Liver (tissue), 3 donors: ENCODE data around the gene SLC24A3.

Experiments
- FOXA1 ChIP-seq: IDR thresholded peaks from 2 replicates; pipeline ENCODE4 v1.6.1; 2016; ENCODE audit warnings: antibody characterized with exemption
- GABPA ChIP-seq, 2 donors: IDR thresholded peaks in 1 of 2; conservative IDR thresholded peaks in 1 of 2; 2 replicates each; pipeline ENCODE4 v1.6.1; 2016; ENCODE audit warnings: antibody characterized with exemption in 2 of 2, mild to moderate bottlenecking in 1 of 2, moderate library complexity in 1 of 2
- HNF4G ChIP-seq: IDR thresholded peaks from 2 replicates; pipeline ENCODE4 v1.6.1; 2016; ENCODE audit warnings: antibody characterized with exemption
- RAD21 ChIP-seq, 2 donors: IDR thresholded peaks; 2 replicates each; pipeline ENCODE4 v1.6.1; 2016; ENCODE audit warnings: antibody characterized with exemption in 2 of 2, mild to moderate bottlenecking in 2 of 2
- RXRA ChIP-seq, 2 donors: IDR thresholded peaks; 2 replicates each; pipeline ENCODE4 v1.6.1; 2017 to 2018; ENCODE audit warnings: antibody characterized with exemption in 2 of 2, mild to moderate bottlenecking in 1 of 2
- SP1 ChIP-seq: IDR thresholded peaks from 2 replicates; pipeline ENCODE4 v1.6.1; 2018; ENCODE audit warnings: antibody characterized with exemption, mild to moderate bottlenecking
- TAF1 ChIP-seq: conservative IDR thresholded peaks from 2 replicates; pipeline ENCODE4 v1.6.1; 2016; ENCODE audit warnings: antibody characterized with exemption, mild to moderate bottlenecking
- YY1 ChIP-seq: IDR thresholded peaks from 2 replicates; pipeline ENCODE4 v1.6.1; 2016; ENCODE audit warnings: antibody characterized with exemption, mild to moderate bottlenecking
- TF ChIP-seq, protein P1 (sequence below): fragments of 150-350 bp; IDR thresholded peaks from 2 replicates; pipeline ENCODE4 v1.5.1; 2017; ENCODE audit warnings: improper control_type of control experiment, low read depth, low read length; ENCODE audit not compliant: missing input control
- TF ChIP-seq, protein P2 (sequence below): IDR thresholded peaks from 2 replicates; pipeline ENCODE4 v1.6.1; 2016; ENCODE audit warnings: antibody characterized with exemption
- TF ChIP-seq, protein P3 (sequence below): IDR thresholded peaks from 2 replicates; pipeline ENCODE4 v1.6.1; 2016; ENCODE audit warnings: antibody characterized with exemption
- TF ChIP-seq, protein P4 (sequence below): IDR thresholded peaks from 2 replicates; pipeline ENCODE4 v1.6.1; 2016; ENCODE audit warnings: antibody characterized with exemption
- TF ChIP-seq, protein P5 (sequence below): IDR thresholded peaks from 2 replicates; pipeline ENCODE4 v1.6.1; 2016; ENCODE audit warnings: antibody characterized with exemption, mild to moderate bottlenecking
- donor health status: healthy.
- donor health status: healthy.

DNA sequence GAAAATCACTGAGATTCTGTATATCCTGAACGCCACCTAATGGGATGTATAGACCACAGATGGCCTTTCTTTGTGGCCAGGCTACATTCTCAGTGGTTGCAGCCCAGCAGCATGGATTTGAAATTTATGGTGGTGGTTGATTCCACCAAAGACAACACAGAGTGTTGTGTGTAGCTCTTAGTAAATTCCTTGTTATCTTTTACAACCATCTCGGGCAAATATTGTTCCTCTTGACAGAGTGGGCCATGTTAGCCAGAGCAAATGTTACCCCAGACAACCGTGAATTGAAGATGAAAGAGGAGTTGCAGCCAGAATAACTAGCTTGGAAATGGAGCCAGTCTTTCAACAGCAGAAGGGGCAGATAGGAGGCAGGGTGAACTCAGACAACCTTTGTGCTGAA, 39.5 kb downstream of the SLC24A3 start:
- TF ChIP-seq, protein P1, sequence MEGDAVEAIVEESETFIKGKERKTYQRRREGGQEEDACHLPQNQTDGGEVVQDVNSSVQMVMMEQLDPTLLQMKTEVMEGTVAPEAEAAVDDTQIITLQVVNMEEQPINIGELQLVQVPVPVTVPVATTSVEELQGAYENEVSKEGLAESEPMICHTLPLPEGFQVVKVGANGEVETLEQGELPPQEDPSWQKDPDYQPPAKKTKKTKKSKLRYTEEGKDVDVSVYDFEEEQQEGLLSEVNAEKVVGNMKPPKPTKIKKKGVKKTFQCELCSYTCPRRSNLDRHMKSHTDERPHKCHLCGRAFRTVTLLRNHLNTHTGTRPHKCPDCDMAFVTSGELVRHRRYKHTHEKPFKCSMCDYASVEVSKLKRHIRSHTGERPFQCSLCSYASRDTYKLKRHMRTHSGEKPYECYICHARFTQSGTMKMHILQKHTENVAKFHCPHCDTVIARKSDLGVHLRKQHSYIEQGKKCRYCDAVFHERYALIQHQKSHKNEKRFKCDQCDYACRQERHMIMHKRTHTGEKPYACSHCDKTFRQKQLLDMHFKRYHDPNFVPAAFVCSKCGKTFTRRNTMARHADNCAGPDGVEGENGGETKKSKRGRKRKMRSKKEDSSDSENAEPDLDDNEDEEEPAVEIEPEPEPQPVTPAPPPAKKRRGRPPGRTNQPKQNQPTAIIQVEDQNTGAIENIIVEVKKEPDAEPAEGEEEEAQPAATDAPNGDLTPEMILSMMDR = no peak
- TF ChIP-seq RAD21 (IDR thresholded peaks at IDR 0.05) (no peak), TAF1 (no peak), FOXA1 (no peak), HNF4G (no peak), YY1 (no peak), GABPA (IDR thresholded peaks at IDR 0.05 in 1 of 2, conservative IDR thresholded peaks at IDR 0.05 in 1 of 2) (no peak), RXRA (IDR thresholded peaks at IDR 0.05) (no peak), SP1 (no peak)
- TF ChIP-seq, protein P2, sequence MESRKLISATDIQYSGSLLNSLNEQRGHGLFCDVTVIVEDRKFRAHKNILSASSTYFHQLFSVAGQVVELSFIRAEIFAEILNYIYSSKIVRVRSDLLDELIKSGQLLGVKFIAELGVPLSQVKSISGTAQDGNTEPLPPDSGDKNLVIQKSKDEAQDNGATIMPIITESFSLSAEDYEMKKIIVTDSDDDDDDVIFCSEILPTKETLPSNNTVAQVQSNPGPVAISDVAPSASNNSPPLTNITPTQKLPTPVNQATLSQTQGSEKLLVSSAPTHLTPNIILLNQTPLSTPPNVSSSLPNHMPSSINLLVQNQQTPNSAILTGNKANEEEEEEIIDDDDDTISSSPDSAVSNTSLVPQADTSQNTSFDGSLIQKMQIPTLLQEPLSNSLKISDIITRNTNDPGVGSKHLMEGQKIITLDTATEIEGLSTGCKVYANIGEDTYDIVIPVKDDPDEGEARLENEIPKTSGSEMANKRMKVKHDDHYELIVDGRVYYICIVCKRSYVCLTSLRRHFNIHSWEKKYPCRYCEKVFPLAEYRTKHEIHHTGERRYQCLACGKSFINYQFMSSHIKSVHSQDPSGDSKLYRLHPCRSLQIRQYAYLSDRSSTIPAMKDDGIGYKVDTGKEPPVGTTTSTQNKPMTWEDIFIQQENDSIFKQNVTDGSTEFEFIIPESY = no peak
- TF ChIP-seq, protein P3, sequence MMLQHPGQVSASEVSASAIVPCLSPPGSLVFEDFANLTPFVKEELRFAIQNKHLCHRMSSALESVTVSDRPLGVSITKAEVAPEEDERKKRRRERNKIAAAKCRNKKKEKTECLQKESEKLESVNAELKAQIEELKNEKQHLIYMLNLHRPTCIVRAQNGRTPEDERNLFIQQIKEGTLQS = no peak
- TF ChIP-seq, protein P4, sequence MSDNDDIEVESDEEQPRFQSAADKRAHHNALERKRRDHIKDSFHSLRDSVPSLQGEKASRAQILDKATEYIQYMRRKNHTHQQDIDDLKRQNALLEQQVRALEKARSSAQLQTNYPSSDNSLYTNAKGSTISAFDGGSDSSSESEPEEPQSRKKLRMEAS = no peak
- TF ChIP-seq, protein P5, sequence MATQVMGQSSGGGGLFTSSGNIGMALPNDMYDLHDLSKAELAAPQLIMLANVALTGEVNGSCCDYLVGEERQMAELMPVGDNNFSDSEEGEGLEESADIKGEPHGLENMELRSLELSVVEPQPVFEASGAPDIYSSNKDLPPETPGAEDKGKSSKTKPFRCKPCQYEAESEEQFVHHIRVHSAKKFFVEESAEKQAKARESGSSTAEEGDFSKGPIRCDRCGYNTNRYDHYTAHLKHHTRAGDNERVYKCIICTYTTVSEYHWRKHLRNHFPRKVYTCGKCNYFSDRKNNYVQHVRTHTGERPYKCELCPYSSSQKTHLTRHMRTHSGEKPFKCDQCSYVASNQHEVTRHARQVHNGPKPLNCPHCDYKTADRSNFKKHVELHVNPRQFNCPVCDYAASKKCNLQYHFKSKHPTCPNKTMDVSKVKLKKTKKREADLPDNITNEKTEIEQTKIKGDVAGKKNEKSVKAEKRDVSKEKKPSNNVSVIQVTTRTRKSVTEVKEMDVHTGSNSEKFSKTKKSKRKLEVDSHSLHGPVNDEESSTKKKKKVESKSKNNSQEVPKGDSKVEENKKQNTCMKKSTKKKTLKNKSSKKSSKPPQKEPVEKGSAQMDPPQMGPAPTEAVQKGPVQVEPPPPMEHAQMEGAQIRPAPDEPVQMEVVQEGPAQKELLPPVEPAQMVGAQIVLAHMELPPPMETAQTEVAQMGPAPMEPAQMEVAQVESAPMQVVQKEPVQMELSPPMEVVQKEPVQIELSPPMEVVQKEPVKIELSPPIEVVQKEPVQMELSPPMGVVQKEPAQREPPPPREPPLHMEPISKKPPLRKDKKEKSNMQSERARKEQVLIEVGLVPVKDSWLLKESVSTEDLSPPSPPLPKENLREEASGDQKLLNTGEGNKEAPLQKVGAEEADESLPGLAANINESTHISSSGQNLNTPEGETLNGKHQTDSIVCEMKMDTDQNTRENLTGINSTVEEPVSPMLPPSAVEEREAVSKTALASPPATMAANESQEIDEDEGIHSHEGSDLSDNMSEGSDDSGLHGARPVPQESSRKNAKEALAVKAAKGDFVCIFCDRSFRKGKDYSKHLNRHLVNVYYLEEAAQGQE = no peak
